Mesothelial cell of epicardium (in vitro differentiated cells): ENCODE measurements around the gene CCDC3. TPM values are rescaled to one million over a fixed set of nuclear protein-coding genes. Genes with fewer than 3 reads are reported as not detected.
"Not testable (repeated sequence)": the region's sequence is repeated elsewhere in the genome, so short reads cannot be mapped to it uniquely, and the experiment has no call there.

Source experiments
- DNase-seq, 2 experiments: peaks; one replicate each; pipeline ENCODE4 v3.0.0; 2021; ENCODE audit warnings: low spot score in 2 of 2; ENCODE audit not compliant: unreplicated experiment in 2 of 2
- H3K27ac Mint-ChIP-seq: 2 replicates; pipeline ENCODE4 v1.8.0; 2021; ENCODE audit warnings: mixed read lengths
- H3K27me3 Mint-ChIP-seq: 2 replicates; pipeline ENCODE4 v1.8.0; 2021; ENCODE audit warnings: low read depth, mixed read lengths
- H3K36me3 Mint-ChIP-seq: 2 replicates; pipeline ENCODE4 v1.8.0; 2021; ENCODE audit warnings: mixed read lengths
- H3K4me1 Mint-ChIP-seq: 2 replicates; pipeline ENCODE4 v1.8.0; 2021; ENCODE audit warnings: mixed read lengths
- H3K4me3 Mint-ChIP-seq: 2 replicates; pipeline ENCODE4 v1.8.0; 2021; ENCODE audit warnings: mild to moderate bottlenecking, moderate library complexity, mixed read lengths
- H3K9me3 Mint-ChIP-seq: 2 replicates; pipeline ENCODE4 v1.8.0; 2021; ENCODE audit warnings: mixed read lengths
- total RNA-seq: library from RNA; stranded (reverse); gene quantifications from 3 replicates; pipeline ENCODE4 v1.2.1, GENCODE V29; 2021
- TF ChIP-seq, protein P1 (sequence below): fragments of 200-600 bp; sonication (generic); IDR thresholded peaks from one replicate; pipeline ENCODE4 v1.5.0; 2021; ENCODE audit warnings: antibody characterized with exemption; ENCODE audit not compliant: unreplicated experiment

The CCDC3 gene
- total RNA-seq, 1 donor from 2014 or later, result 5.7 TPM

DNA sequence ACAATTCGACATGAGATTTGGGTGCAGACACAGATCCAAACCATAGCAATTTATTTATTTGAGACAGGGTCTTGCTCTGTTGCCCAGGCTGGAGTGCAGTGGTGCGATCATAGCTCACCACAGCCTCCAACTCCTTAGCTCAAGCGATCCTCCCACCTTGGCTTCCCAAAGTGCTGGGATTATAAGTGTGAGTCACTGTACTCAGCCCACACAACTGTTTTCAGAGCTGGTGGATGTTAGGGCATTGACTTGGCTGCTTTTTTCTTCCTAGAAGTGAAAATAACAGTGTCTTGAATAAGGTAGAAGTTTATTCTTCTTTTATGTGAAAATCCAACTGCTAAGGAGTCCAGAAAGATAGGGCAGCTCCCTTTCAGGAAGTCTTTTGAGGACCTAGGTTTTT, 132.1 kb downstream of the CCDC3 start:
- peaks cover 16% of the 10 kb centered on the region for H3K27me3 Mint-ChIP-seq
- H3K9me3 Mint-ChIP-seq, result peaks cover 15% of the 10 kb centered on the region
- TF ChIP-seq, protein P1, sequence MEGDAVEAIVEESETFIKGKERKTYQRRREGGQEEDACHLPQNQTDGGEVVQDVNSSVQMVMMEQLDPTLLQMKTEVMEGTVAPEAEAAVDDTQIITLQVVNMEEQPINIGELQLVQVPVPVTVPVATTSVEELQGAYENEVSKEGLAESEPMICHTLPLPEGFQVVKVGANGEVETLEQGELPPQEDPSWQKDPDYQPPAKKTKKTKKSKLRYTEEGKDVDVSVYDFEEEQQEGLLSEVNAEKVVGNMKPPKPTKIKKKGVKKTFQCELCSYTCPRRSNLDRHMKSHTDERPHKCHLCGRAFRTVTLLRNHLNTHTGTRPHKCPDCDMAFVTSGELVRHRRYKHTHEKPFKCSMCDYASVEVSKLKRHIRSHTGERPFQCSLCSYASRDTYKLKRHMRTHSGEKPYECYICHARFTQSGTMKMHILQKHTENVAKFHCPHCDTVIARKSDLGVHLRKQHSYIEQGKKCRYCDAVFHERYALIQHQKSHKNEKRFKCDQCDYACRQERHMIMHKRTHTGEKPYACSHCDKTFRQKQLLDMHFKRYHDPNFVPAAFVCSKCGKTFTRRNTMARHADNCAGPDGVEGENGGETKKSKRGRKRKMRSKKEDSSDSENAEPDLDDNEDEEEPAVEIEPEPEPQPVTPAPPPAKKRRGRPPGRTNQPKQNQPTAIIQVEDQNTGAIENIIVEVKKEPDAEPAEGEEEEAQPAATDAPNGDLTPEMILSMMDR, result no peak
- no peak for DNase-seq
- H3K27ac Mint-ChIP-seq, result no peak overlapping the region
- no peak overlapping the region for H3K4me3 Mint-ChIP-seq
- H3K36me3 Mint-ChIP-seq, result no peaks in the 10 kb centered on the region
- no peaks in the 10 kb centered on the region for H3K4me1 Mint-ChIP-seq

DNA sequence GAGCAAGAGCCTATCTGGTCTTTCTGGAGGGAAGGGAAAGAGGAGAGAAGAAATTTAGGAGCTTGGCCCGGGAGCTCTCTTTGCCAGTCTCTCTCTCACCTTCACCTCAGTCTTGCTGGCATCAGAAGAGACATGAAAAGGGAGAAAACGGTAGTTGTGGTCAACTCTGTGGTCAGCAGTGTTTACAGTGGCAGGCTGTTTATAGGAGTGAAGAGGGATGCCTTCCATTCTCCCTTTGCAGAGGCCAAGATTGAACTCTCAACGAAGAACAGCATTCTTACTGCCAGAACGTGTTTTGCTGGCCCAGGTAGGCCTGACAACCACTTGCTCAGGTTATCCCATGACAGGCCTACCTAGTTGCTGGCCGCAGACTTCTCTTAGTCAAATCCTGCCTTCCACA, 133.3 kb downstream of the CCDC3 start:
- TF ChIP-seq, protein P1, result no peak
- Mint-ChIP-seq H3K4me1 (no peaks in the 10 kb centered on the region), H3K27me3 (peaks cover 16% of the 10 kb centered on the region), H3K27ac (no peak overlapping the region), H3K9me3 (peaks cover 15% of the 10 kb centered on the region), H3K4me3 (no peak overlapping the region), H3K36me3 (no peaks in the 10 kb centered on the region)
- no peak for DNase-seq

DNA sequence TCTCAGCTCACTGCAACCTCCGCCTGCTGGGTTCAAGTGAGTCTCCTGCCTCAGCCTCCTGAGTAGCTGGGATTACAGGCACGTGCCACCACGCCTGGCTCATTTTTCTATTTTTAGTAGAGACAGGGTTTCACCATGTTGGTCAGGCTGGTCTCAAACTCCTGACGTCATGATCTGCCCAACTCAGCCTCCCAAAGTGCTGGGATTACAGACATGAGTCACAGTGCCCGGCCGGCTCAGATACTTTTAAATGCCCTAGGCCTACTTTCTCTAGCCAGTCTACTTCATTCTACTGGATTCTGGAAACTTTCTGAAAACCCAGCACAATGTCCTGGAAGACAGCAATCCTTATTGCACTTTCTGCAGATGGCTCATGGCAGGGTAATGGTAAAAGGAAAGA, 136.0 kb downstream of the CCDC3 start:
- not testable (repeated sequence) for H3K27ac Mint-ChIP-seq, H3K4me1 Mint-ChIP-seq, DNase-seq, H3K36me3 Mint-ChIP-seq, H3K27me3 Mint-ChIP-seq, H3K4me3 Mint-ChIP-seq
- H3K9me3 Mint-ChIP-seq, result peaks cover 22% of the 10 kb centered on the region

DNA sequence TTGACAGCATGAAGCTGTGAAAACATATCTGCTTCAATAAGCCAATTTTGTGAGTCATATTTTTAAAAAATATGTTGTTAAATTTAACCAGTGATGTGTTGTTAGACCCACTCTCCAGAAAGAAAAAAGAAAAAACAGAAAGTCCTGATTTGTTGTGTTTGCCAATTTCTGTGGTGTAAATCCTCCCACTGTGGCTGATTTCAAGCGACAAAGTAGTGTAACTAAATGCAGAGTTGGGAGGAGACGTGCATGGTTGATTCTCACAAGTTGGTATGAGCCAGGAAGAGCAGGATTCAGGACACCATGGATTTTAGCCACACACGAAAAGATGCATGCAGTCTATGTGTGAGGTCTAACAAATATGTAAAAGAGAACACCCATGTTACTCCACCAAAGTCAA, 139.1 kb downstream of the CCDC3 start:
- peaks cover 33% of the 10 kb centered on the region for H3K27me3 Mint-ChIP-seq
- no peak overlapping the region for H3K27ac Mint-ChIP-seq
- H3K4me1 Mint-ChIP-seq, result no peaks in the 10 kb centered on the region
- TF ChIP-seq, protein P1, result no peak
- no peak for DNase-seq
- H3K9me3 Mint-ChIP-seq, result peaks cover 33% of the 10 kb centered on the region
- no peaks in the 10 kb centered on the region for H3K36me3 Mint-ChIP-seq
- H3K4me3 Mint-ChIP-seq, result no peak overlapping the region

DNA sequence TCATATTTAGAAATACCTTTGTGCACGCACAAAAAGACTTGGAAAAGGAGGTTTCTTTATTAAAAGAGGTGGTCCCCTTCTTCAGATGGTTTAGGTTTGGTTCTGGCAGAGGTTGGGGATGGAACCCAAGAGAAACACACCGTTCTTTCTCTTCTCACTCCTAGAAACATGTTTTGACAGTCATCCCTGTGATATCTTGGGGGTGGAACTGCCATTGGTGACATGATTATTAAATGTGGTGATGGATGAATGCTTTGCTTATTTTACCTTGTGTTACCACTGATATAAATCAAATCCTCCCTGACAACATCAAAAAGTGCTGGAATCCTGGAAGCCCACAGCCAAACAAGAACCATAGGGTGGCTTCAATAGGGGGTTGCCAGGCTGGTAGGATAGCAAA, 146.5 kb downstream of the CCDC3 start:
- Mint-ChIP-seq H3K4me3 (no peak overlapping the region), H3K27me3 (peaks cover 26% of the 10 kb centered on the region), H3K27ac (no peak overlapping the region), H3K4me1 (peaks cover 10% of the 10 kb centered on the region), H3K36me3 (peaks cover 2% of the 10 kb centered on the region), H3K9me3 (peaks cover 30% of the 10 kb centered on the region)
- TF ChIP-seq, protein P1, result no peak
- DNase-seq, result no peak

DNA sequence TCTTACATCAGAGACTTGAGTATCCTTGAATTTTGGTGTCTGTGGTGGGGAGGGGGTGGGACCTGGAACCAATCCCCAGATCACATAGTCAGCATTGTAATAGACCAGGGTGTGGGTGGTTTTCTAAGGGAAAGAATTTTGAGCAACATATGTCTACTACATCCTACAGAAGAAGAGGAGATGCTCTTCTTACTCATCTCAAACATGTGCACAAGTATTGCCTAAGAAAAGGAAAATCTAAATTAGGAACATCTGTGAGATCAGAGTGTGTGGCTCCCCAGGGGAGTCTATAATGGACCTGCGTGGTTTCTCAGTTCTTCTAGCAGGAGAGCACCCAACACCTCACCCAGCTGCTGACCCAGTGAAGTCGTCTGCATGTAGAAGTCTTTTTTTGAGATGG, 148.8 kb downstream of the CCDC3 start:
- DNase-seq, result no peak
- TF ChIP-seq, protein P1, result no peak
- Mint-ChIP-seq H3K36me3 (peaks cover 2% of the 10 kb centered on the region), H3K4me3 (no peak overlapping the region), H3K9me3 (peaks cover 19% of the 10 kb centered on the region), H3K4me1 (peaks cover 21% of the 10 kb centered on the region), H3K27me3 (peaks cover 4% of the 10 kb centered on the region), H3K27ac (no peak overlapping the region)
